CD4-positive, CD25-positive, alpha-beta regulatory T cell (primary cell): Measurements from ENCODE around the gene TFAP2C. TPM values are rescaled to one million over a fixed set of nuclear protein-coding genes. Genes with fewer than 3 reads are reported as not detected.
"Not testable (repeated sequence)": the region's sequence is repeated elsewhere in the genome, so short reads cannot be mapped to it uniquely, and the experiment has no call there.

Experiments
- ATAC-seq, 2 donors: fragments of 150-1000 bp; cut with Tn5 transposase; one replicate each; pipeline ENCODE4 v1.10.0; 2021; ENCODE audit warnings: low read depth in 2 of 2, moderate number of reproducible peaks in 2 of 2, moderate library complexity in 1 of 2
- DNase-seq, 3 donors: peaks; one replicate each; pipeline versions ENCODE4 v3.0.0 to v3.0.0-alpha.2; 2012 to 2022; ENCODE audit warnings: mixed read lengths in 1 of 3
- H3K27ac ChIP-seq: one replicate; pipeline ENCODE4 v1.7.0; 2013; ENCODE audit warnings: mild to moderate bottlenecking, low read length; ENCODE audit not compliant: insufficient read depth, poor library complexity, severe bottlenecking
- H3K27me3 ChIP-seq: one replicate; pipeline ENCODE4 v1.7.0; 2013; ENCODE audit warnings: low read length; ENCODE audit not compliant: control insufficient read depth, insufficient read depth
- H3K36me3 ChIP-seq: one replicate; pipeline ENCODE4 v1.7.0; 2013; ENCODE audit warnings: mild to moderate bottlenecking, low read length, moderate library complexity; ENCODE audit not compliant: control insufficient read depth, insufficient read depth
- H3K4me1 ChIP-seq: 2 replicates; pipeline ENCODE4 v1.7.0; 2013; ENCODE audit warnings: mild to moderate bottlenecking, low read length; ENCODE audit not compliant: insufficient read depth, control insufficient read depth, poor library complexity, severe bottlenecking
- H3K4me3 ChIP-seq: one replicate; pipeline ENCODE4 v1.7.0; 2013; ENCODE audit warnings: low read depth, mild to moderate bottlenecking, low read length, moderate library complexity
- H3K9me3 ChIP-seq, 2 experiments: 1 replicate in 1 of 2; 2 replicates in 1 of 2; pipeline ENCODE4 v1.7.0; 2013; ENCODE audit warnings: low read length in 2 of 2, mild to moderate bottlenecking in 1 of 2, moderate library complexity in 1 of 2; ENCODE audit not compliant: control insufficient read depth in 2 of 2
- H3K27ac Mint-ChIP-seq, 3 donors: one replicate each; pipeline ENCODE4 v1.8.0; 2020 to 2022; ENCODE audit warnings: mild to moderate bottlenecking in 3 of 3, mixed read lengths in 3 of 3, moderate library complexity in 2 of 3
- H3K27me3 Mint-ChIP-seq: one replicate; pipeline ENCODE4 v1.8.0; 2022; ENCODE audit warnings: mild to moderate bottlenecking, mixed read lengths
- H3K36me3 Mint-ChIP-seq: one replicate; pipeline ENCODE4 v1.8.0; 2020; ENCODE audit warnings: mixed read lengths
- H3K4me1 Mint-ChIP-seq, 4 donors: one replicate each; pipeline ENCODE4 v1.8.0; 2020 to 2022; ENCODE audit warnings: mixed read lengths in 4 of 4, mild to moderate bottlenecking in 1 of 4
- H3K4me3 Mint-ChIP-seq, 4 donors: one replicate each; pipeline ENCODE4 v1.8.0; 2020 to 2022; ENCODE audit warnings: mild to moderate bottlenecking in 4 of 4, mixed read lengths in 4 of 4, moderate library complexity in 3 of 4
- H3K9me3 Mint-ChIP-seq, 7 donors: one replicate each; pipeline ENCODE4 v1.8.0; 2020 to 2022; ENCODE audit warnings: mixed read lengths in 7 of 7, mild to moderate bottlenecking in 3 of 7, moderate library complexity in 2 of 7
- polyA plus RNA-seq, 4 donors: library from polyadenylated mRNA; unstranded; fragments of 300-500 nt; fragmentation: Illumina TruSeq; gene quantifications; one replicate each; pipeline ENCODE4 v1.2.3, GENCODE V29; 2021
- total RNA-seq: library from RNA; stranded (reverse); gene quantifications from one replicate; pipeline ENCODE4 v1.2.3, GENCODE V29; 2022

TFAP2C gene
- total and polyA plus RNA-seq, 5 donors from 2014 or later, result not detected

- DNase-seq (no peak), ATAC-seq (no peak)
- Histone ChIP-seq H3K27me3 (no peaks in the 10 kb centered on the region), H3K36me3 (no peaks in the 10 kb centered on the region), H3K4me3 (no peak overlapping the region), H3K4me1 (no peaks in the 10 kb centered on the region), H3K9me3 (no peaks in the 10 kb centered on the region), H3K27ac (no peak overlapping the region)
- Mint-ChIP-seq H3K27ac (no peak overlapping the region), H3K4me3 (no peak overlapping the region), H3K9me3 (peaks cover 0 to 1% (median 0%) of the 10 kb centered on the region in 7 donors), H3K4me1 (no peaks in the 10 kb centered on the region), H3K27me3 (peaks cover 38% of the 10 kb centered on the region), H3K36me3 (no peaks in the 10 kb centered on the region)
These were observed 7.4 kb upstream of the TFAP2C start for GRCh38 chr20:56621730-56622129.

- H3K27me3 Mint-ChIP-seq, result peaks cover 46% of the 10 kb centered on the region
- ATAC-seq, H3K4me3 Mint-ChIP-seq, H3K4me1 Mint-ChIP-seq, H3K36me3 Mint-ChIP-seq, H3K9me3 ChIP-seq, H3K4me1 ChIP-seq, H3K27ac ChIP-seq, DNase-seq, H3K27ac Mint-ChIP-seq, H3K9me3 Mint-ChIP-seq, H3K36me3 ChIP-seq, H3K4me3 ChIP-seq, H3K27me3 ChIP-seq: not testable (repeated sequence)
These were observed 5.2 kb upstream of the TFAP2C start for GRCh38 chr20:56623930-56624329.

GRCh38 chr20:56624786-56625681 lies 4.1 kb upstream of the TFAP2C start:
- Histone ChIP-seq H3K4me3 (no peak overlapping the region), H3K4me1 (peaks cover 10% of the 10 kb centered on the region), H3K27ac (no peak overlapping the region), H3K9me3 (no peaks in the 10 kb centered on the region), H3K36me3 (no peaks in the 10 kb centered on the region), H3K27me3 (peaks cover 2% of the 10 kb centered on the region)
- H3K4me3 Mint-ChIP-seq, result no peak overlapping the region
- no peaks in the 10 kb centered on the region for H3K36me3 Mint-ChIP-seq
- H3K27ac Mint-ChIP-seq, result no peak overlapping the region
- DNase-seq, result no peak
- peaks cover 51% of the 10 kb centered on the region for H3K27me3 Mint-ChIP-seq
- peaks cover 0 to 8% (median 3%) of the 10 kb centered on the region in 4 donors for H3K4me1 Mint-ChIP-seq
- ATAC-seq, result no peak
- H3K9me3 Mint-ChIP-seq, result no peaks in the 10 kb centered on the region

GRCh38 chr20:56625837-56626236 lies 3.3 kb upstream of the TFAP2C start:
- H3K36me3 Mint-ChIP-seq, result no peaks in the 10 kb centered on the region
- H3K9me3 Mint-ChIP-seq, result no peaks in the 10 kb centered on the region
- peaks cover 51% of the 10 kb centered on the region for H3K27me3 Mint-ChIP-seq

GRCh38 chr20:56626367-56627121 lies 2.6 kb upstream of the TFAP2C start:
- H3K27me3 ChIP-seq, result peaks cover 2% of the 10 kb centered on the region
- Mint-ChIP-seq H3K4me3 (no peak overlapping the region), H3K27ac (no peak overlapping the region), H3K36me3 (no peaks in the 10 kb centered on the region), H3K27me3 (peaks cover 52% of the 10 kb centered on the region), H3K9me3 (no peaks in the 10 kb centered on the region), H3K4me1 (peaks cover 0 to 8% (median 3%) of the 10 kb centered on the region in 4 donors)
- no peak overlapping the region for H3K27ac ChIP-seq
- peaks cover 10% of the 10 kb centered on the region for H3K4me1 ChIP-seq
- ATAC-seq, result no peak
- no peaks in the 10 kb centered on the region for H3K36me3 ChIP-seq
- no peak overlapping the region for H3K4me3 ChIP-seq
- no peaks in the 10 kb centered on the region for H3K9me3 ChIP-seq
- DNase-seq, result no peak

More at GRCh38 chr20:56625837-56626236, 3.3 kb upstream of the TFAP2C start:
- H3K4me1 ChIP-seq, result peaks cover 10% of the 10 kb centered on the region
- no peak overlapping the region for H3K27ac ChIP-seq
- Mint-ChIP-seq H3K4me1 (peaks cover 0 to 8% (median 3%) of the 10 kb centered on the region in 4 donors), H3K27ac (peak overlapping the region in 1 of 3 donors; percentile 84), H3K4me3 (no peak overlapping the region)
- no peaks in the 10 kb centered on the region for H3K9me3 ChIP-seq
- H3K36me3 ChIP-seq, result no peaks in the 10 kb centered on the region
- no peak overlapping the region for H3K4me3 ChIP-seq
- peaks cover 2% of the 10 kb centered on the region for H3K27me3 ChIP-seq
- ATAC-seq (no peak), DNase-seq (no peak)

GRCh38 chr20:56627122-56628014 lies 1.7 kb upstream of the TFAP2C start:
- DNase-seq (no peak), ATAC-seq (no peak)
- H3K4me1 ChIP-seq, result peaks cover 10% of the 10 kb centered on the region
- peak overlapping the region in 1 of 4 donors; percentile 36 for H3K4me3 Mint-ChIP-seq
- no peak overlapping the region for H3K27ac Mint-ChIP-seq
- peaks cover 61% of the 10 kb centered on the region for H3K27me3 Mint-ChIP-seq
- H3K36me3 Mint-ChIP-seq, result no peaks in the 10 kb centered on the region
- H3K27me3 ChIP-seq, result peaks cover 9% of the 10 kb centered on the region
- H3K36me3 ChIP-seq, result no peaks in the 10 kb centered on the region
- H3K9me3 Mint-ChIP-seq, result no peaks in the 10 kb centered on the region
- no peak overlapping the region for H3K27ac ChIP-seq
- no peak overlapping the region for H3K4me3 ChIP-seq
- peaks cover 0 to 14% (median 3%) of the 10 kb centered on the region in 4 donors for H3K4me1 Mint-ChIP-seq
- no peaks in the 10 kb centered on the region for H3K9me3 ChIP-seq
